Ammon's horn (tissue), 1 donor: ENCODE measurements around the gene OR5AC2.

Experiments
- DNase-seq: peaks from one replicate; pipeline ENCODE4 v3.0.0-alpha.2; 2016; ENCODE audit warnings: low spot score

OR5AC2 gene, protein sequence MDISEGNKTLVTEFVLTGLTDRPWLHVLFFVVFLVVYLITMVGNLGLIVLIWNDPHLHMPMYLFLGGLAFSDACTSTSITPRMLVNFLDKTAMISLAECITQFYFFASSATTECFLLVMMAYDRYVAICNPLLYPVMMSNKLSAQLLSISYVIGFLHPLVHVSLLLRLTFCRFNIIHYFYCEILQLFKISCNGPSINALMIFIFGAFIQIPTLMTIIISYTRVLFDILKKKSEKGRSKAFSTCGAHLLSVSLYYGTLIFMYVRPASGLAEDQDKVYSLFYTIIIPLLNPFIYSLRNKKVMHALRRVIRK

DNA sequence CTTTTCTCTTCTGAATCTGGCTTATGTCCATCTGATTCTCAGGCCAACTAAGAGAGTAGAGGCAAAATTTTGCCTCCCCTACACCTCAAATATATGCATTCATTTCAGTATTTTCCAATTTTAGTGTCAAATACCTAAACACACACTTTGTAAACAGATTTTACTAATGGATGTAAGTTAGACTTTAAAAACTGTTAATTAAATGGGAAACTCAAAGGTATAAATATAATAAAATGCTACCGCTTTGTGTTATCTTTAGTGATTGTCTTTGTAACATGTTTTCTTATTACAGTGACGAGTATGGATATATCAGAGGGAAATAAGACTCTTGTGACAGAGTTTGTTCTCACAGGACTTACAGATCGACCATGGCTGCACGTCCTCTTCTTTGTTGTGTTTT lies at the start of gene OR5AC2:
Gene OR5AC2 (plus strand): TSS at position 301 of the 400 bp plus-strand sequence. CDS start 0 bp downstream, at position 301.
- DNase-seq = no peak

GRCh38 chr3:98038286-98038685 lies 48.7 kb upstream of the OR5AC2 start:
- no peak for DNase-seq

- DNase-seq = no peak
These were observed 48.1 kb upstream of the OR5AC2 start for GRCh38 chr3:98038876-98039275.

DNA sequence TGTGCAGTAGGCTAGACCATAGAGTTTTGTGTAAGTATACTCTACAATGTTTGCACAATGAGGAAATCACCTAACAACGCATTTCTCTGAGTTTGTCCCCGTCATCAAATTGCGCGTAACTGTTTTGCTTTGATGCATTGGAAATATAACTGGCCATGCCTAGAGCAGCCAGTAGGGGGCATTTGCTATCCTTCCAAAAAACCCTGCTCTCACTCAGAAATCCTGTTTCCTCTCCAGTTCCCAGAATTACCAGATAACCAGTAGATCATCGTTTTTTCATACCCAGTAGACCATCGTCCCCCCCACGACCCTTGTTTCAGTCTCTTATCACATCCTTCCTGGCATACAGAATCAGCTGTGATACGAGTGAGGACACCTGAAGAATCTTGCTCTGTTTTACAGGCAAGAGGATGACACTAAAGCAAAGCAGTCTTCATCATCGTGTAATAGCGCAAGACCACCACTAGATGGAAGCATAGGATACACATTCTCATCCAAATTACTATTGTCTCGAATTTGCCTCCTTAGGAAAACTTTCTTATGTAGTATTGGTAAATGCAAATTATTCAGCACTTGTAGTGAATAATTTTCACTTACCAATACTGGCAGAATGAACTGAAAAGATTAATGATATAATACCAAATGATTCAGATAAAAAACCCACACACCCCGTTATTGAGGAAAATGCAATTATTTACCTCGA lies 47.5 kb upstream of the OR5AC2 start:
- DNase-seq = peak; percentile 91

GRCh38 chr3:98041350-98041749 lies 45.6 kb upstream of the OR5AC2 start:
- no peak for DNase-seq

- no peak for DNase-seq
These were observed 38.4 kb upstream of the OR5AC2 start for GRCh38 chr3:98048586-98048985.

DNA sequence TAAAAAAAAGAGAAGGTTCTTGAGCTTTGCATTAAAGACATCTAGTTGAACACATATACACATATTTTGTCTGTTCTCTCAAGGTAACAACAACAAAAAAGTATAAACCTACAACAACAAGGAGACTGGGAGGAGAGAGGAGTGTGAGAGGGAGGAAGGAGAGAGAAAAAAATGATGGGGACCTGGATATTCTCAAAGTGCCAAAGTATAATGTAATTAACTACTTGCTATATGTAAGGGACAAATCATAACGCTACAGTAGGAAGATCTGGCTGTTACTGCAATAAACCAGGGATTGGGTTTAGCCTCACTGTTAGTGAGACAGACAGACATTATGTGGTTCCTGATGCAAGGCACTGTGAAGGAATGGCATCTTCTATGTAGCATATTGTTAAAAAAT lies 37.7 kb upstream of the OR5AC2 start:
- DNase-seq = no peak

DNA sequence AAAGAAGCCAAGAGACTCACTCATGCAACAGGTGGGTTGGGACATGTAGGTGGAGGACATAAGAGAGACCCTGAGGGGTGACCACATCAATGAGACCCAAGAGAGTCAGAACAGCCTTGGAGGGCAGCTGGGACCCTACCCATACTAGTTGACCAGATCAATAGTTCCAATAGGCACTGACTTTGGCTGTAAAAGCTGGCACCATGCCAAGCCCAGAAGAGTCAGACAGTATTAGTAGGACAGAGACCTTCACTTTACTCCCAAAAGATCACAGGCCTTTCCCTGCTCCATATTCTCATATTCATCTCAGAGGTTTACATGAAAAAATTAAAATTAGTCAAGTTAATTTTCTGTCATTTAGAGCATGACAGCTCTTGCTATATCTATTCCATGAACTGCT lies 30.9 kb upstream of the OR5AC2 start:
- no peak for DNase-seq

- DNase-seq = no peak
These were observed 29.3 kb upstream of the OR5AC2 start for GRCh38 chr3:98057631-98058030.

DNA sequence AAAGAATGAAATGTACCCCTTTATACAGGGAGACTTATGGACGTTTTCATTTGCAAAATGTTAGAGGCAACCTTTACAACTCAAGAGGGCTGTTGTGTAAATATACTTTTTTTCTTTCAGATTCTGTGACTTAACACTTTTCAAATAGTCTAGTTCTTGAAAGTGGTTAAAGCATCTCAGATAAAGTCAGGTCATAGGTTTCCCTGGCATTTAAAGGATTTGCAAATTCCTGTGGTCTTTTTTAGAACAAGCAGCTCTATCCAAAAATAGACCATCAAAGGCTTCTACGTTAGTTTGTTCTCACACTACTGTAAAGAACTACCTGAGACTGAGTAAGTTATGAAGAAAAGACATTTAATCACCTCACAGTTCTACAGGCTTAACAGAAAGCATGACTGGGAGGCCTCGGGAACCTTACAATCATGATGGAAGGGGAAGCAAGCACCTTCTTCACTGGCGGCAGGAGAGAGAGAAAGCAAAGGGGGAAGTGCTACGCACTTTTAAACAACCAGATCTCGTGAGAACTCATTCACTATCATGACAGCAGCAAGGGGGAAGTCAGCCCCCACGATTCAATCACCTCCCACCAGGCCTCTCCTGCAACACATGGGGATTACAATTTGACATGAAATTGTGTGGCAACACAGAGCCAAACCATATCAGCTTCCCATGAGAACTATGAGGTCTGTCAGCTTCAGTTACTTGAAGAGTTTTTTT lies 28.6 kb upstream of the OR5AC2 start:
- no peak for DNase-seq

GRCh38 chr3:98068824-98069223 lies 18.1 kb upstream of the OR5AC2 start:
- no peak for DNase-seq

- no peak for DNase-seq
These were observed 16.1 kb upstream of the OR5AC2 start for GRCh38 chr3:98070840-98071239.

DNA sequence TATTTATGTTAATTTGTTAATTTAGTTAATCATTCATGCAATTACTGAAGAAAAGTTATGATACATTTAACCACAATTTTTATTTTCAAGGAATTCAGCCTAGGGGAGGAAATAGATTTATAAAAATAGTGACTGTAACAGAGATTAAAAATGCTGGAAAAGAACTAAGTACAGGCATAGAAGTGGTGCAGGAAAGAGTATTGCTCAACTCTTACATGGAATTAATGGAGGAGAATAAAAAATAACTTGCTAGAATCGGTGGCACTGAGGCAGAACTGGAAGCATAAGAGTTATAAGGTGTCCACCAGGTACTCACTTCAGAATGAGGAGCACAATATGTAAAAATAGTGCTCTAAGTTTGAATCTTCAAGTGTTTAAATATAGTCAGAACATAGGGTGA lies 13.5 kb upstream of the OR5AC2 start:
- no peak for DNase-seq

GRCh38 chr3:98095882-98096281 lies 8.9 kb downstream of the OR5AC2 start:
- DNase-seq = no peak

GRCh38 chr3:98099848-98100247 lies 12.9 kb downstream of the OR5AC2 start:
- no peak for DNase-seq

DNA sequence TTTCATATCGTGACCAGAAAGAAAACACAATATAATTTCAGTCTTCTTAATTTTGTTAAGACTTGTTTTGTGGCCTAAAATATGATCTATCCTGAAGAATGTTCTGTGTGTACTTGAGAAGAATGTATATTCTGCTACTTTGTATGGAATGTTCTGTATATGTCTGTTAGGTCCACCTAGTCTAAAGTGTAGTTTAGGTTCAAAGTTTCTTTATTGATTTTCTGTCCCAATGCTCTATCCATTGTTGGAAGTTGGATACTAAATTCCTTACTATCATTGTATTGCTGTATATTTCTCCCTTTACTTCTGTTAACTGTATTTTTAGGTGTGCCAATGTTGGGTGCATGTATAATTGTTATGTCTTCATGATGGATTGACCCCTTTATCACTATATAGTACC lies 21.2 kb downstream of the OR5AC2 start:
- no peak for DNase-seq

DNA sequence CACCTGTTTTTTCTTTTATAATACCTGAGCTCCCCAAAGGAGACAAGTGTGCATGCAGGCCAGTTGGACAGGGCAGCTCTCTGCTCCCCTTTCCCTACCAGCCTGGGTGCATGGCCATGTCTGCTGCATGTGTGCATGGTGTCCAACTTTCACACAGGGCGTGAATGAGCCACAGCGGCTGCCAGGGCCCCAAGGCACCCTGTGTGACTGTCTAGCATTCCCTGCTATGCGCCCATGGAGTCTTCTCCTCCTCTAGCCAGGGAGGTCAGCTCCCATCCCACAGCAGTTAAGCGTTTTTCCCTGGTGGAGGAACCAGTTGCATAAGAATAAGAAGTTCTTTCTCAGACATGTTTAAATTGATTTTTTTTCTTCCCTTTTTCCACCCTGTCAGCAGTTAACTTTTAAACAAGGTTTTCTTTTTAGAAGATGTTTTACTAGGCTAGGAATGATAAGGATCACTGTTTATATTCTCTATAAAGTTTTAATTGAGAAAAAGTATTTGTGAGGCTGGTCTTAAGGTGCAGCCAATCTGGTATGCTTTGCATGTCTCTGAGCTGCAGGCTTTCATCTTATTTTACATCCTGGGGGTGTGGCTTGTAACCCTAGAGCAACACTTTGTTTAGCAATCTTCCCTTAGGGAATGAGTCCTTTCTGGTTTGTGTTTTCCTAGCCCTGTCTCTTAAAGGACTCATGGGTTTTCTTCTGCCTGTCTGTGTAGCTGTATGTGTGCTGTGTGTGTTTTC lies 23.0 kb downstream of the OR5AC2 start:
- no peak for DNase-seq

DNA sequence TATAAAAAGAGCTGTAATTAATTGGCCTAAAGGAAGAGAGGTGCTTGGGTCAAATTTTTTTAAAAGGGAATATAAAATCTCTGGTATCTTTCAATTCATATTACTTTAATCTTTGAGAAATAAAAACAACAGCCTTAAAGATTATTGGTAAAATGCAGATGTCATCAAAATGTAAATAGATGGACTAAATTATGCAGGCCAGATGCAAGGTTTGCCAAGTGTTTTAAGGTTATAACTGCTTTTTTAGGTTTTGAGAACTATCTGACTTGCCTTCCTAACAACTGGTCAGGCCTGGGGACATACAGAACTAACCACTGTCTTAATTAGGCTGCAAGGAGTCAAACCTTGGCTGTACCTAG lies 23.6 kb downstream of the OR5AC2 start:
- DNase-seq = no peak

DNA sequence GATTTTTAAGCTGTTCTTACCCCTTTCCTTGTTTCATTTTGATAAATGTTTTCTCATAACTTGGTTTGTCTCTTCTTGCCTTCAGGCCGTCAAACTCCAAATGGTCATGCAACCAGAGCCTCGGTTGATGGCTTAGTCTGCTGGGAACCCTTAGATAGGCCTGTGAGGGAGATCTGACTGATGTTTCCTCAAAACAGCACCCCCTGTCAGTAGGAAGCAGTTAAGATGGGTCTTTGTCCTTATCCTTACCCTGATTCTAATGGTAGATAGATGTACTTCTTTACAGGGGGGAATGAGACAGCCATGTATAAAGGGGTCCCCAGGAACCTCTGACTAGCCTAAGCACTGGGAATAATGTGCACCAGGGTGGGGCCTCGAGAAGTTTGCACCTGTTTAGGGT lies 27.3 kb downstream of the OR5AC2 start:
- no peak for DNase-seq

DNA sequence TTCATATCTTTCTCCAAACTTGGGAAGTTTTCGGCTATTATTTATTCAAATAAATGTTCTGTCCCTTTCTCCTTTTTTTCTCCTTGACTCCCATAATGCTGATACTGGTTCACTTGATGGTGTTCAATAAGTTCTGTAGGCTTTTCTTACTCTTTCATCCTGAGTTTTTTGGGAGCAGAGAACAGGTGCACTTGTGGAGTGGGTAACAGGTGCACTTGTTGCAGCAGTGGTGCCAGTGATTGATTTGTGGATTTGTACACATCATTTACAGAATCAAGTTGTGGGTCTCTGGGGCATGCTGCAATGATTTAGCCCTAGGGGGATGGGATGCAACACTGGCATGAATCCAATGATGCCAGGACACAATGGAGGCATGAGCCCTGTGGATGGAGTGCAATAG lies 28.7 kb downstream of the OR5AC2 start:
- DNase-seq = no peak

- DNase-seq = no peak
These were observed 43.4 kb downstream of the OR5AC2 start, which contains the start of gene OR5H1 for GRCh38 chr3:98130421-98130820. Gene OR5H1, plus strand, starts transcription at chr3:98130721. Its CDS starts 1,977 bp downstream, at chr3:98132698.

GRCh38 chr3:98136631-98137030 lies 49.7 kb downstream of the OR5AC2 start:
- no peak for DNase-seq
